ENCODE measurements around the gene ARHGAP21. TPM values are rescaled to one million over a fixed set of nuclear protein-coding genes. Genes with fewer than 3 reads are reported as not detected.

The ARHGAP21 gene
- polyA plus RNA-seq, 3 donors from 2014 or later: 0.43 to 4.4 (median 3.1) TPM

DNA sequence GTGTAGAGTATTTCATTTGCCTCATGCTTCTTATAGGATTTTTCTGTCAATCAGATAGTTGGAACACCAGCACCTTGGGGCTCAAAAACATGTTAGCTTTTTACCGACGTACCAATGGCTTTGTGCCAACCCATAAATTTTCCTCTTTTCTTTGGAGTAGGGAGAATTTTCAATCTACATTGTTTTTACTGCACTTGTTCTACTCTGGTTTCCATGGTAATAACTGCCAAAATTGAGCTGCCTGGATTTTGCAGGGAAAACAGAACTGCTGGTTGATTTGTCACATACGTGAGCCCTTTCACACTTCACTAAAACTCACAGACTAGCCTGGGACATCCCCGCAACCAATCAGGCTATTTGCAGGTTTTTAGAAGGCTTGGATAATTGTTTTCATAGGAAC, 189.7 kb downstream of the ARHGAP21 start:
- H3K36me3 Mint-ChIP-seq: no peaks in the 10 kb centered on the region
- DNase-seq: no peak
- no peaks in the 10 kb centered on the region for H3K4me1 Mint-ChIP-seq
- no peak overlapping the region for H3K27ac Mint-ChIP-seq
- H3K9me3 Mint-ChIP-seq: no peaks in the 10 kb centered on the region
- H3K4me3 Mint-ChIP-seq: no peak overlapping the region
- peaks cover 4 to 6% (median 5%) of the 10 kb centered on the region in 3 donors for H3K27me3 Mint-ChIP-seq (ENCODE audit: low read depth in 3 of 3)

Other genes starting within 250 kb of the ARHGAP21 start
- 1 to 10 TPM in 1 of 3 donors, under 1 TPM in 1, not detected in 1; 0.40 to 1.3 TPM for gene PRTFDC1, start 228.7 kb upstream of the ARHGAP21 start, polyA plus RNA-seq

Data from immature natural killer cell (primary cell).